SK-N-SH (cell line): Measurements from ENCODE around the gene PSME1.

Experiments used
- CHD2 ChIP-seq: fragments of 150-350 bp; IDR thresholded peaks from 2 replicates; pipeline ENCODE4 v1.6.1; 2018; ENCODE audit warnings: low read length; ENCODE audit not compliant: partially characterized antibody
- ELF1 ChIP-seq: IDR thresholded peaks from 2 replicates; pipeline ENCODE4 v1.4.0; 2012
- EP300 ChIP-seq, 2 experiments: IDR thresholded peaks; 2 replicates each; pipeline versions ENCODE4 v1.4.0 to v1.6.1; 2012; ENCODE audit warnings: borderline replicate concordance in 1 of 2, low read depth in 1 of 2, low read length in 1 of 2
- FOSL2 ChIP-seq: IDR thresholded peaks from 2 replicates; pipeline ENCODE4 v1.4.0; 2012; ENCODE audit warnings: low read depth, mild to moderate bottlenecking, moderate library complexity, borderline replicate concordance
- FOXM1 ChIP-seq: IDR thresholded peaks from 2 replicates; pipeline ENCODE4 v1.4.0; 2012; ENCODE audit warnings: low read depth, mild to moderate bottlenecking
- MAX ChIP-seq: IDR thresholded peaks from 2 replicates; pipeline ENCODE4 v1.4.0; 2012; ENCODE audit warnings: low read depth
- MXI1 ChIP-seq: IDR thresholded peaks from 2 replicates; pipeline ENCODE4 v1.6.1; 2012; ENCODE audit warnings: mild to moderate bottlenecking, low read depth, low read length, improper control_type of control experiment
- POLR2AphosphoS5 ChIP-seq: IDR thresholded peaks from 2 replicates; pipeline ENCODE4 v1.6.1; 2012; ENCODE audit warnings: low read depth, low read length
- RAD21 ChIP-seq: IDR thresholded peaks from 2 replicates; pipeline ENCODE4 v1.6.1; 2012; ENCODE audit warnings: mild to moderate bottlenecking, low read length
- TF ChIP-seq, protein P1 (sequence below): fragments of 200-600 bp; sonication (generic); IDR thresholded peaks from 2 replicates; pipeline ENCODE4 v1.6.1; 2017; ENCODE audit warnings: antibody characterized with exemption, mild to moderate bottlenecking, moderate library complexity
- TF ChIP-seq, protein P2 (sequence below): IDR thresholded peaks from 2 replicates; pipeline ENCODE4; 2012
- TF ChIP-seq, protein P3 (sequence below): IDR thresholded peaks from 2 replicates; pipeline ENCODE4 v1.6.1; 2012; ENCODE audit warnings: mild to moderate bottlenecking, low read depth, low read length, moderate library complexity

GRCh38 chr14:24165785-24166184, 29.8 kb downstream of the PSME1 start:
- TF ChIP-seq RAD21 (no peak), POLR2AphosphoS5 (no peak), MXI1 (no peak), ELF1 (no peak), EP300 (IDR thresholded peaks at IDR 0.05; ENCODE audit: borderline replicate concordance in 1 of 2, low read depth in 1 of 2, low read length in 1 of 2) (no peak), FOXM1 (no peak), CHD2 (no peak), FOSL2 (no peak), MAX (no peak)
- TF ChIP-seq, protein P1, sequence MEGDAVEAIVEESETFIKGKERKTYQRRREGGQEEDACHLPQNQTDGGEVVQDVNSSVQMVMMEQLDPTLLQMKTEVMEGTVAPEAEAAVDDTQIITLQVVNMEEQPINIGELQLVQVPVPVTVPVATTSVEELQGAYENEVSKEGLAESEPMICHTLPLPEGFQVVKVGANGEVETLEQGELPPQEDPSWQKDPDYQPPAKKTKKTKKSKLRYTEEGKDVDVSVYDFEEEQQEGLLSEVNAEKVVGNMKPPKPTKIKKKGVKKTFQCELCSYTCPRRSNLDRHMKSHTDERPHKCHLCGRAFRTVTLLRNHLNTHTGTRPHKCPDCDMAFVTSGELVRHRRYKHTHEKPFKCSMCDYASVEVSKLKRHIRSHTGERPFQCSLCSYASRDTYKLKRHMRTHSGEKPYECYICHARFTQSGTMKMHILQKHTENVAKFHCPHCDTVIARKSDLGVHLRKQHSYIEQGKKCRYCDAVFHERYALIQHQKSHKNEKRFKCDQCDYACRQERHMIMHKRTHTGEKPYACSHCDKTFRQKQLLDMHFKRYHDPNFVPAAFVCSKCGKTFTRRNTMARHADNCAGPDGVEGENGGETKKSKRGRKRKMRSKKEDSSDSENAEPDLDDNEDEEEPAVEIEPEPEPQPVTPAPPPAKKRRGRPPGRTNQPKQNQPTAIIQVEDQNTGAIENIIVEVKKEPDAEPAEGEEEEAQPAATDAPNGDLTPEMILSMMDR, result no peak
- TF ChIP-seq, protein P2, sequence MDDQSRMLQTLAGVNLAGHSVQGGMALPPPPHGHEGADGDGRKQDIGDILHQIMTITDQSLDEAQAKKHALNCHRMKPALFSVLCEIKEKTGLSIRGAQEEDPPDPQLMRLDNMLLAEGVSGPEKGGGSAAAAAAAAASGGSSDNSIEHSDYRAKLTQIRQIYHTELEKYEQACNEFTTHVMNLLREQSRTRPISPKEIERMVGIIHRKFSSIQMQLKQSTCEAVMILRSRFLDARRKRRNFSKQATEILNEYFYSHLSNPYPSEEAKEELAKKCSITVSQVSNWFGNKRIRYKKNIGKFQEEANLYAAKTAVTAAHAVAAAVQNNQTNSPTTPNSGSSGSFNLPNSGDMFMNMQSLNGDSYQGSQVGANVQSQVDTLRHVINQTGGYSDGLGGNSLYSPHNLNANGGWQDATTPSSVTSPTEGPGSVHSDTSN, result no peak
- TF ChIP-seq, protein P3, sequence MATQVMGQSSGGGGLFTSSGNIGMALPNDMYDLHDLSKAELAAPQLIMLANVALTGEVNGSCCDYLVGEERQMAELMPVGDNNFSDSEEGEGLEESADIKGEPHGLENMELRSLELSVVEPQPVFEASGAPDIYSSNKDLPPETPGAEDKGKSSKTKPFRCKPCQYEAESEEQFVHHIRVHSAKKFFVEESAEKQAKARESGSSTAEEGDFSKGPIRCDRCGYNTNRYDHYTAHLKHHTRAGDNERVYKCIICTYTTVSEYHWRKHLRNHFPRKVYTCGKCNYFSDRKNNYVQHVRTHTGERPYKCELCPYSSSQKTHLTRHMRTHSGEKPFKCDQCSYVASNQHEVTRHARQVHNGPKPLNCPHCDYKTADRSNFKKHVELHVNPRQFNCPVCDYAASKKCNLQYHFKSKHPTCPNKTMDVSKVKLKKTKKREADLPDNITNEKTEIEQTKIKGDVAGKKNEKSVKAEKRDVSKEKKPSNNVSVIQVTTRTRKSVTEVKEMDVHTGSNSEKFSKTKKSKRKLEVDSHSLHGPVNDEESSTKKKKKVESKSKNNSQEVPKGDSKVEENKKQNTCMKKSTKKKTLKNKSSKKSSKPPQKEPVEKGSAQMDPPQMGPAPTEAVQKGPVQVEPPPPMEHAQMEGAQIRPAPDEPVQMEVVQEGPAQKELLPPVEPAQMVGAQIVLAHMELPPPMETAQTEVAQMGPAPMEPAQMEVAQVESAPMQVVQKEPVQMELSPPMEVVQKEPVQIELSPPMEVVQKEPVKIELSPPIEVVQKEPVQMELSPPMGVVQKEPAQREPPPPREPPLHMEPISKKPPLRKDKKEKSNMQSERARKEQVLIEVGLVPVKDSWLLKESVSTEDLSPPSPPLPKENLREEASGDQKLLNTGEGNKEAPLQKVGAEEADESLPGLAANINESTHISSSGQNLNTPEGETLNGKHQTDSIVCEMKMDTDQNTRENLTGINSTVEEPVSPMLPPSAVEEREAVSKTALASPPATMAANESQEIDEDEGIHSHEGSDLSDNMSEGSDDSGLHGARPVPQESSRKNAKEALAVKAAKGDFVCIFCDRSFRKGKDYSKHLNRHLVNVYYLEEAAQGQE, result no peak
